Measurements from ENCODE around the gene HS3ST5. TPM values are rescaled to one million over a fixed set of nuclear protein-coding genes. Genes with fewer than 3 reads are reported as not detected.
"Not testable (repeated sequence)": the region's sequence is repeated elsewhere in the genome, so short reads cannot be mapped to it uniquely, and the experiment has no call there.

HS3ST5 gene
- total RNA-seq, 2 donors from 2014 or later = 0.05 to 0.16 TPM

DNA sequence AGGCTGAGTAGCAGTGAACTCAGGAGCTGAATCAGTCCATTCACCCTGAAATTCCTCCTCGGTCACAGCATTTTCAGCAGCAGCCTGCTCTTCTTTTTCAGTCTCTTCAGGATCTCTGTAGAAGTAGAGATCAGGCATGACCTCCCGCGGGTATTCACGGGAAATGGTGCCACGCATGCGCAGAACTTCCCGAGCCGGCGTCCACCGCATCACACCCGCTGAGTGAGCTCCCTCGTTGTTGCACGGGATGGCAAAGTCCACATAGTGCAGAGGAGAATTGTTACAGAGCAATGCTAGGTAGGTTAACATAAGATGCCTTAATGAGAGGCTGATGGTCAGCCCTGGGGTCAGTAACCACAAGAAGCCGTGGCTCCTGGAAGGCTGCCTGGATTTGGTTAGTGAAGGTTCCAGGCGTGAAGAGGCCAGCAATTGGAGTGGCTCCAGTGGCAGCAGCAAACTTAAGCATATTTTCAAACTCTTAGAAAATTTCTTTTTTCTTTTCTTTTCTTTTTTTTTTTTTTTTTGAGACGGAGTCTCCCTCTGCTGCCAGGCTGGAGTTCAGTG, 258.4 kb downstream of the HS3ST5 start:
- intact Hi-C loops (cut with DNase I) = no loop called here

GRCh38 chr6:114083251-114083650, 259.6 kb downstream of the HS3ST5 start:
- H3K27ac ChIP-seq = no peak overlapping the region
- H3K36me3 ChIP-seq = no peaks in the 10 kb centered on the region
- H3K4me1 ChIP-seq = no peaks in the 10 kb centered on the region
- no peaks in the 10 kb centered on the region for H3K27me3 ChIP-seq
- no peaks in the 10 kb centered on the region for H3K9me3 ChIP-seq
- no peak overlapping the region for H3K9ac ChIP-seq (ENCODE audit: low read depth in 2 of 2, low read length in 2 of 2)
- intact Hi-C loops (cut with DNase I) = no loop called here
- TF ChIP-seq, protein P1, sequence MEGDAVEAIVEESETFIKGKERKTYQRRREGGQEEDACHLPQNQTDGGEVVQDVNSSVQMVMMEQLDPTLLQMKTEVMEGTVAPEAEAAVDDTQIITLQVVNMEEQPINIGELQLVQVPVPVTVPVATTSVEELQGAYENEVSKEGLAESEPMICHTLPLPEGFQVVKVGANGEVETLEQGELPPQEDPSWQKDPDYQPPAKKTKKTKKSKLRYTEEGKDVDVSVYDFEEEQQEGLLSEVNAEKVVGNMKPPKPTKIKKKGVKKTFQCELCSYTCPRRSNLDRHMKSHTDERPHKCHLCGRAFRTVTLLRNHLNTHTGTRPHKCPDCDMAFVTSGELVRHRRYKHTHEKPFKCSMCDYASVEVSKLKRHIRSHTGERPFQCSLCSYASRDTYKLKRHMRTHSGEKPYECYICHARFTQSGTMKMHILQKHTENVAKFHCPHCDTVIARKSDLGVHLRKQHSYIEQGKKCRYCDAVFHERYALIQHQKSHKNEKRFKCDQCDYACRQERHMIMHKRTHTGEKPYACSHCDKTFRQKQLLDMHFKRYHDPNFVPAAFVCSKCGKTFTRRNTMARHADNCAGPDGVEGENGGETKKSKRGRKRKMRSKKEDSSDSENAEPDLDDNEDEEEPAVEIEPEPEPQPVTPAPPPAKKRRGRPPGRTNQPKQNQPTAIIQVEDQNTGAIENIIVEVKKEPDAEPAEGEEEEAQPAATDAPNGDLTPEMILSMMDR (IDR thresholded peaks at IDR 0.05) = no peak
- no peak for DNase-seq
- no peak overlapping the region for H3K4me3 ChIP-seq

More for the DNA sequence above, 258.4 kb downstream of the HS3ST5 start:
- H3K9ac ChIP-seq (ENCODE audit: low read depth in 2 of 2, low read length in 2 of 2) = no peak overlapping the region
- TF ChIP-seq, protein P1 (IDR thresholded peaks at IDR 0.05) = no peak
- no peak overlapping the region for H3K27ac ChIP-seq
- H3K9me3 ChIP-seq = no peaks in the 10 kb centered on the region
- DNase-seq = no peak
- H3K36me3 ChIP-seq = no peaks in the 10 kb centered on the region
- H3K4me3 ChIP-seq = no peak overlapping the region
- no peaks in the 10 kb centered on the region for H3K4me1 ChIP-seq
- H3K27me3 ChIP-seq = no peaks in the 10 kb centered on the region

DNA sequence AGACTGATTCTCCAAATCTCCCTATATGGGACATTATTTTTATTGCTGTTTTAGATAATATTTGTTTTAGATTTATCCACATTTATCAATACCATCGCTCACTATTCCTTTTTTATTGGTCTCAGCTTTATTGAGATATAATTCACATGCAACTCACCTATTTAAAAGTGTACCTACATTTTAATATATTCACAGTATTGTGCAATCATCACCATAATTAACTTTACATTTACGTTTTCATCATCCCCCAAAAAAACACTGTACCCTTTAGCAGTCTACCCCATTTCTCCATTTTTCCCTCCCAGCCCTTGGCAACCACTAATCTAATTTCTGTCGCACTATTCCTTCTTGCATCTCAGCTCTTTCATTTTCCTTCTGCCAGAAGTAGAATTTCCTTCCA, 261.1 kb downstream of the HS3ST5 start:
- TF ChIP-seq, protein P1 (IDR thresholded peaks at IDR 0.05) = no peak
- H3K27ac ChIP-seq = no peak overlapping the region
- no peaks in the 10 kb centered on the region for H3K36me3 ChIP-seq
- no peaks in the 10 kb centered on the region for H3K9me3 ChIP-seq
- no peak for DNase-seq
- H3K4me1 ChIP-seq = no peaks in the 10 kb centered on the region
- H3K9ac ChIP-seq (ENCODE audit: low read depth in 2 of 2, low read length in 2 of 2) = no peak overlapping the region
- H3K4me3 ChIP-seq = no peak overlapping the region
- H3K27me3 ChIP-seq = no peaks in the 10 kb centered on the region
- intact Hi-C loops (cut with DNase I) = no loop called here

DNA sequence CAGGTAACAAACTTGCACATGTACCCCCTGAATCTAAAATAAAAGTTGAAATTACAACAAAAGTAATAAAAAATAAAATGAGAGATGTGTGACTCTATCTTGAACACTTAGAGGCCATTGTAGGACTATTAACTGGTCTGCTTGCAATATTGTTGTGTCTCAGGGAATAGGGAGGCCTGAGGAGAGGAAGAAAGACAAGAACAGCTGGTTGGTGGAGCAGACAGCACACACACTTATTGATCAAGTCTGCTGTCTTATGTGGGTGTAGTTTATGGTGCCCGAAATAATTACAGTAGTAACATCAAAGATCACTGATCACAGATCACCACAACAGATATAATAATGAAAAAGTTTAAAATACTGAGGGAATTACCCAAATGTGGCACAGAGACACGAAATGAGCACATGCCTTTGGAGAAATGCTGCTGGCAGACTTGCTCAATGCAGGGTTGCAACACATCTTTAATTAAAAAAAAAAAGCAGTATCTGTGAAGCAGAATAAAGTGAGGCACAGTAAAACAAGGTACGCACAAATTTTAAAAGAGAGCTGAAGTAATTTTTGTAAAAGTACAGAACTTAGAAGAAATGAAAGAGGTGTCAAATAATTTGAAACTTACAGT, 261.8 kb downstream of the HS3ST5 start:
- intact Hi-C loops (cut with DNase I) = no loop called here

GRCh38 chr6:114080410-114080809, 262.4 kb downstream of the HS3ST5 start:
- H3K4me1 ChIP-seq; H3K27me3 ChIP-seq; intact Hi-C loops (cut with DNase I); DNase-seq; H3K4me3 ChIP-seq; H3K9ac ChIP-seq (ENCODE audit: low read depth in 2 of 2, low read length in 2 of 2); H3K36me3 ChIP-seq; H3K9me3 ChIP-seq; H3K27ac ChIP-seq: not testable (repeated sequence)

More for the DNA sequence above, 261.8 kb downstream of the HS3ST5 start:
- TF ChIP-seq, protein P1 (IDR thresholded peaks at IDR 0.05) = no peak
- no peak for DNase-seq
- H3K4me1 ChIP-seq = no peaks in the 10 kb centered on the region
- no peak overlapping the region for H3K4me3 ChIP-seq
- H3K27me3 ChIP-seq = no peaks in the 10 kb centered on the region
- H3K36me3 ChIP-seq = no peaks in the 10 kb centered on the region
- H3K9ac ChIP-seq (ENCODE audit: low read depth in 2 of 2, low read length in 2 of 2) = no peak overlapping the region
- no peaks in the 10 kb centered on the region for H3K9me3 ChIP-seq
- H3K27ac ChIP-seq = no peak overlapping the region

GRCh38 chr6:114075777-114076176, 267.0 kb downstream of the HS3ST5 start:
- Histone ChIP-seq H3K4me3 (no peak overlapping the region), H3K9ac (ENCODE audit: low read depth in 2 of 2, low read length in 2 of 2) (no peak overlapping the region), H3K4me1 (no peaks in the 10 kb centered on the region), H3K9me3 (no peaks in the 10 kb centered on the region), H3K27ac (no peak overlapping the region), H3K27me3 (no peaks in the 10 kb centered on the region), H3K36me3 (no peaks in the 10 kb centered on the region)
- TF ChIP-seq, protein P1 (IDR thresholded peaks at IDR 0.05) = no peak
- no peak for DNase-seq
- intact Hi-C loops (cut with DNase I) = no loop called here

Data from colonic mucosa (tissue), 4 donors.